HCT116 (cell line): ENCODE results near the gene ZNF548. TPM values are rescaled to one million over a fixed set of nuclear protein-coding genes. Genes with fewer than 3 reads are reported as not detected.

Source experiments
- ATAC-seq: fragments of 200-7000 bp; cut with Tn5 transposase; 2 replicates; pipeline ENCODE4 v1.9.1; 2020; ENCODE audit warnings: mild to moderate bottlenecking, moderate library complexity
- BruUV-seq: library from RNA; stranded (reverse); fragments of 400-500 nt; replicated peaks from 2 replicates; lab custom pipeline; 2021; lab: Mats Ljungman, UMichigan
- CTCF ChIA-PET: fragments of 300-600 bp; sonication (Branson Sonifier 250); formaldehyde crosslinking; loops from one replicate; lab custom pipeline; 2021; ENCODE audit warnings: antibody characterized with exemption; lab: Charles Lee
- POLR2A ChIA-PET: fragments of 300-600, 350-600 bp; sonication (Branson Sonifier 250); formaldehyde crosslinking; loops from one replicate; lab custom pipeline; 2021; ENCODE audit warnings: antibody characterized with exemption; lab: Charles Lee
- RAD21 ChIA-PET, 2 experiments: fragments of 300-600 bp; sonication (Branson Sonifier 250); formaldehyde crosslinking; loops; one replicate each; lab custom pipeline; 2023; ENCODE audit warnings: low total read pairs in 2 of 2; ENCODE audit not compliant: uncharacterized antibody in 2 of 2, unreplicated experiment in 2 of 2, low non-redundant PET in 1 of 2; lab: Charles Lee
- DNase-seq: peaks from one replicate; pipeline ENCODE4 v3.0.0-alpha.2; 2010; ENCODE audit warnings: low read depth, low spot score
- H2AFZ ChIP-seq: fragments of 200-600 bp; shearing (Covaris generic), sonication (generic); 2 replicates; pipeline ENCODE4 v1.6.1; 2017; ENCODE audit warnings: low read depth, mixed run types, mixed read lengths, antibody characterized with exemption, low read length; ENCODE audit not compliant: poor library complexity, severe bottlenecking
- H3K27ac ChIP-seq: 2 replicates; pipeline ENCODE4 v1.5.1; 2012; ENCODE audit warnings: low read depth, low read length
- H3K27me3 ChIP-seq: fragments of 200-600 bp; sonication (generic); 2 replicates; pipeline ENCODE4 v1.6.1; 2016; ENCODE audit warnings: mixed run types, low read length, mixed read lengths; ENCODE audit not compliant: insufficient read depth
- H3K36me3 ChIP-seq, 2 experiments: fragments of 200-500 bp in 1 of 2; fragments of 200-600 bp in 1 of 2; sonication (Bioruptor generic) in 1 of 2; sonication (generic) in 1 of 2; 2 replicates each; pipeline versions ENCODE4 v1.5.1 to v1.6.1; 2014 to 2016; ENCODE audit warnings: low read length in 2 of 2, inconsistent platforms in 1 of 2, mixed read lengths in 1 of 2, mixed run types in 1 of 2; ENCODE audit not compliant: insufficient read depth in 2 of 2, control insufficient read depth in 1 of 2
- H3K4me1 ChIP-seq, 2 experiments: fragments of 200-600 bp in 1 of 2; sonication (generic) in 1 of 2; 2 replicates each; pipeline versions ENCODE4 v1.5.1 to v1.6.1; 2012 to 2017; ENCODE audit warnings: low read length in 2 of 2, inconsistent platforms in 1 of 2, mild to moderate bottlenecking in 1 of 2, mixed read lengths in 1 of 2, mixed run types in 1 of 2, moderate library complexity in 1 of 2; ENCODE audit not compliant: insufficient read depth in 2 of 2, control insufficient read depth in 1 of 2
- H3K4me2 ChIP-seq: fragments of 200-600 bp; sonication (generic); 2 replicates; pipeline ENCODE4 v1.6.1; 2017; ENCODE audit warnings: mixed run types, low read length, mixed read lengths
- H3K4me3 ChIP-seq, 2 experiments: fragments of 200-600 bp in 1 of 2; sonication (generic) in 1 of 2; replicated peaks in 1 of 2; 2 replicates each; pipeline ENCODE4 v1.5.1; 2011 to 2016; ENCODE audit warnings: low read length in 2 of 2, control low read depth in 1 of 2, low read depth in 1 of 2, mild to moderate bottlenecking in 1 of 2, mixed read lengths in 1 of 2, mixed run types in 1 of 2
- H3K79me2 ChIP-seq: fragments of 200-600 bp; sonication (generic); 2 replicates; pipeline ENCODE4 v1.6.1; 2017; ENCODE audit warnings: mild to moderate bottlenecking, mixed run types, low read length, moderate library complexity, mixed read lengths; ENCODE audit not compliant: insufficient read depth
- H3K9ac ChIP-seq: fragments of 200-600 bp; sonication (generic); 2 replicates; pipeline ENCODE4 v1.6.1; 2016; ENCODE audit warnings: low read length, mixed read lengths
- H3K9me2 ChIP-seq: fragments of 200-600 bp; sonication (generic), shearing (Covaris generic); 2 replicates; pipeline ENCODE4 v1.6.1; 2017; ENCODE audit warnings: mixed run types, mild to moderate bottlenecking, moderate library complexity; ENCODE audit not compliant: insufficient read depth
- H3K9me3 ChIP-seq, 2 experiments: fragments of 200-500 bp in 1 of 2; fragments of 200-600 bp in 1 of 2; sonication (Bioruptor generic) in 1 of 2; sonication (generic) in 1 of 2; 2 replicates each; pipeline ENCODE4 v1.6.1; 2014 to 2017; ENCODE audit warnings: low read length in 2 of 2, mixed read lengths in 2 of 2, inconsistent platforms in 1 of 2, low read depth in 1 of 2, mild to moderate bottlenecking in 1 of 2, mixed run types in 1 of 2, moderate library complexity in 1 of 2; ENCODE audit not compliant: control insufficient read depth in 1 of 2, insufficient read depth in 1 of 2
- H4K20me1 ChIP-seq: fragments of 200-600 bp; sonication (generic), shearing (Covaris generic); 2 replicates; pipeline ENCODE4 v1.6.1; 2017; ENCODE audit warnings: mixed run types, mild to moderate bottlenecking, moderate library complexity; ENCODE audit not compliant: insufficient read depth
- CEBPB ChIP-seq: IDR thresholded peaks from 2 replicates; pipeline ENCODE4 v1.6.1; 2012; ENCODE audit warnings: low read depth
- JUND ChIP-seq: IDR thresholded peaks from 2 replicates; pipeline ENCODE4 v1.6.1; 2012
- MAX ChIP-seq: IDR thresholded peaks from 2 replicates; pipeline ENCODE4 v1.6.1; 2012
- POLR2A ChIP-seq: IDR thresholded peaks from 2 replicates; pipeline ENCODE4 v1.7.0; 2011; ENCODE audit warnings: borderline replicate concordance; ENCODE audit not compliant: insufficient read depth, insufficient read length; ENCODE audit errors: extremely low read depth
- REST ChIP-seq: IDR thresholded peaks from 2 replicates; pipeline ENCODE4 v1.6.1; 2012; ENCODE audit warnings: low read depth
- SP1 ChIP-seq: IDR thresholded peaks from 2 replicates; pipeline ENCODE4 v1.6.1; 2012; ENCODE audit warnings: low read depth
- ZFX ChIP-seq: fragments of 450-650 bp; IDR thresholded peaks from 2 replicates; pipeline ENCODE4 v1.6.1; 2017
- ZNF274 ChIP-seq: fragments of 200-500 bp; sonication (Bioruptor generic); IDR thresholded peaks from 2 replicates; pipeline ENCODE4 v1.6.1; 2014; ENCODE audit warnings: mild to moderate bottlenecking, low read depth, low read length, inconsistent platforms
- intact Hi-C: fragments of 100-400 bp; cut with micrococcal nuclease; formaldehyde crosslinking; loops from 2 replicates; pipeline ENCODE4 v1.10.0; 2022
- total RNA-seq: library from RNA; stranded (reverse); gene quantifications from one replicate; pipeline ENCODE4 v1.2.1, GENCODE V29; 2021; ENCODE audit not compliant: unreplicated experiment

Gene ZNF548
- total RNA-seq, 1 experiment from 2014 or later = 8.7 TPM

- Histone ChIP-seq H3K27me3 (no peaks in the 10 kb centered on the region), H3K79me2 (no peaks in the 10 kb centered on the region), H3K9ac (no peak overlapping the region), H3K4me3 (no peak overlapping the region), H3K27ac (no peak overlapping the region), H2AFZ (no peak overlapping the region), H3K4me2 (no peak overlapping the region), H3K36me3 (no peaks in the 10 kb centered on the region), H4K20me1 (no peaks in the 10 kb centered on the region), H3K4me1 (no peaks in the 10 kb centered on the region), H3K9me2 (no peaks in the 10 kb centered on the region), H3K9me3 (no peaks in the 10 kb centered on the region)
- POLR2A ChIA-PET = no interaction called here
- CTCF ChIA-PET = no interaction called here
- intact Hi-C loops = no loop called here
- no peak for TF ChIP-seq MAX
- TF ChIP-seq POLR2A = no peak
- TF ChIP-seq CEBPB = no peak
- no peak for TF ChIP-seq ZNF274
- TF ChIP-seq ZFX = no peak
- TF ChIP-seq SP1 = no peak
- TF ChIP-seq REST = no peak
- TF ChIP-seq JUND = no peak
- RAD21 ChIA-PET = interaction anchor here in 1 of 2 experiments (0.7 kb wide), 1 partner anchor 73 kb away, joined by 3 read pairs; no protein-coding TSS in a partner anchor
- no peak for ATAC-seq
- BruUV-seq = no TSS peak
- no peak for DNase-seq
Measured at GRCh38 chr19:57342582-57342981, 47.1 kb upstream of the ZNF548 start.
